Endothelial cell of umbilical vein (primary cell): ENCODE measurements around the gene C12orf42. TPM values are rescaled to one million over a fixed set of nuclear protein-coding genes. Genes with fewer than 3 reads are reported as not detected.

Experiments used
- BruUV-seq: library from RNA; stranded (reverse); fragments of 400-500 nt; replicated peaks from 2 replicates; lab custom pipeline; 2021; lab: Mats Ljungman, UMichigan
- CTCF ChIA-PET: fragments of 300-600, 350-600 bp; sonication (Branson Sonifier 250); formaldehyde crosslinking; loops from one replicate; lab custom pipeline; 2021; ENCODE audit warnings: antibody characterized with exemption, inconsistent platforms; lab: Charles Lee
- POLR2A ChIA-PET: fragments of 300-600, 350-600 bp; sonication (Branson Sonifier 250); formaldehyde crosslinking; loops from one replicate; lab custom pipeline; 2021; ENCODE audit warnings: antibody characterized with exemption, inconsistent platforms; lab: Charles Lee
- DNase-seq: peaks from one replicate; pipeline ENCODE4 v3.0.0-alpha.2; 2011; ENCODE audit warnings: low read depth, low spot score
- FAIRE-seq: peaks from 2 replicates; lab custom pipeline; 2011; peaks lifted over from hg19 to GRCh38; lab: Jason Lieb, UNC
- H2AFZ ChIP-seq: 2 replicates; pipeline ENCODE4 v1.6.0; 2012; ENCODE audit warnings: low read depth, low read length, control low read depth, inconsistent platforms
- H3K27ac ChIP-seq: 2 replicates; pipeline ENCODE4 v1.5.1; 2011; ENCODE audit warnings: low read depth, mild to moderate bottlenecking, control low read depth, low read length, moderate library complexity; ENCODE audit not compliant: insufficient read depth
- H3K27me3 ChIP-seq, 2 experiments: 2 replicates each; pipeline versions ENCODE4 v1.6.0 to v1.6.1; 2011; ENCODE audit warnings: low read length in 2 of 2, mixed read lengths in 1 of 2; ENCODE audit not compliant: control insufficient read depth in 2 of 2, insufficient read depth in 2 of 2
- H3K36me3 ChIP-seq, 2 experiments: 2 replicates in 1 of 2; 3 replicates in 1 of 2; pipeline ENCODE4 v1.5.1; 2011; ENCODE audit warnings: low read length in 2 of 2, mild to moderate bottlenecking in 1 of 2, moderate library complexity in 1 of 2; ENCODE audit not compliant: control insufficient read depth in 2 of 2, insufficient read depth in 2 of 2; ENCODE audit errors: extremely low read depth in 1 of 2
- H3K4me1 ChIP-seq: 3 replicates; pipeline ENCODE4 v1.5.1; 2011; ENCODE audit warnings: mild to moderate bottlenecking, low read length; ENCODE audit not compliant: control insufficient read depth, insufficient read depth; ENCODE audit errors: extremely low read depth
- H3K4me2 ChIP-seq: 2 replicates; pipeline ENCODE4 v1.6.1; 2011; ENCODE audit warnings: low read length, control low read depth, mixed read lengths; ENCODE audit not compliant: insufficient read depth
- H3K4me3 ChIP-seq, 3 experiments: fragments of 200-600 bp in 1 of 3; sonication (generic), shearing (Covaris generic) in 1 of 3; replicated peaks in 1 of 3; 2 replicates each; pipeline ENCODE4 v1.5.1; 2011 to 2016; ENCODE audit warnings: control low read depth in 3 of 3, low read length in 3 of 3, mild to moderate bottlenecking in 2 of 3, inconsistent platforms in 1 of 3, low read depth in 1 of 3, moderate library complexity in 1 of 3; ENCODE audit not compliant: insufficient read depth in 1 of 3
- H3K79me2 ChIP-seq: 2 replicates; pipeline ENCODE4 v1.6.0; 2012; ENCODE audit warnings: low read length, inconsistent platforms; ENCODE audit not compliant: control insufficient read depth, insufficient read depth
- H3K9ac ChIP-seq: replicated peaks from 2 replicates; pipeline ENCODE3; 2011; ENCODE audit warnings: low read length, control low read depth; ENCODE audit not compliant: insufficient read depth; ENCODE audit errors: extremely low read depth
- H3K9me1 ChIP-seq: replicated peaks from 3 replicates; pipeline ENCODE4 v1.6.0; 2011; ENCODE audit warnings: mild to moderate bottlenecking, low read length; ENCODE audit not compliant: control insufficient read depth, insufficient read depth; ENCODE audit errors: extremely low read depth
- H3K9me3 ChIP-seq: replicated peaks from 2 replicates; pipeline ENCODE4 v1.5.1; 2012; ENCODE audit warnings: low read length, inconsistent platforms; ENCODE audit not compliant: control insufficient read depth, insufficient read depth
- H4K20me1 ChIP-seq: replicated peaks from 2 replicates; pipeline ENCODE3; 2011; ENCODE audit warnings: mild to moderate bottlenecking, low read length; ENCODE audit not compliant: control insufficient read depth, insufficient read depth; ENCODE audit errors: extremely low read depth
- GATA2 ChIP-seq: IDR thresholded peaks from 2 replicates; pipeline ENCODE4 v1.7.0; 2011; ENCODE audit warnings: low read depth, mild to moderate bottlenecking, moderate library complexity, mixed read lengths, low read length; ENCODE audit not compliant: insufficient read length, insufficient read depth
- POLR2A ChIP-seq: IDR thresholded peaks from 2 replicates; pipeline ENCODE4 v1.6.1; 2012; ENCODE audit warnings: low read depth, mild to moderate bottlenecking, control low read depth, low read length
- POLR2AphosphoS5 ChIP-seq: IDR thresholded peaks from 2 replicates; pipeline ENCODE4 v1.6.1; 2012; ENCODE audit warnings: low read depth, mild to moderate bottlenecking, control low read depth, low read length, moderate library complexity; ENCODE audit not compliant: insufficient read depth
- dilution Hi-C: fragments of 300-500 bp; cut with MboI; formaldehyde crosslinking; loops from one replicate; pipeline ENCODE4 v1.15.0; 2019; ENCODE audit warnings: low sequenced_read_pairs; ENCODE audit not compliant: extremely low pct_ligation_motif_present
- intact Hi-C: fragments of 100-400 bp; cut with micrococcal nuclease; formaldehyde crosslinking; loops from one replicate; pipeline ENCODE4 v1.10.0; 2022
- polyA plus RNA-seq, 4 experiments: library from polyadenylated mRNA; depleted of rRNA in 3 of 4; stranded (reverse) in 3 of 4; unstranded in 1 of 4; fragments of >200 nt; gene quantifications; 2 replicates each; pipeline versions ENCODE4 v1.2.1 to v1.2.3, GENCODE V29; 2011 to 2012; ENCODE audit warnings: missing spikeins in 1 of 4
- total RNA-seq: library from RNA; stranded (reverse); gene quantifications from 2 replicates; pipeline ENCODE4 v1.2.3, GENCODE V29; 2021
- TF ChIP-seq, protein P1 (sequence below), 2 donors: IDR thresholded peaks; 1 replicate in 1 of 2; 2 replicates in 1 of 2; pipeline ENCODE4 v1.5.1; 2011; ENCODE audit warnings: low read length in 2 of 2, mild to moderate bottlenecking in 2 of 2, moderate library complexity in 2 of 2, control low read depth in 1 of 2, inconsistent platforms in 1 of 2, low read depth in 1 of 2; ENCODE audit not compliant: insufficient read depth in 1 of 2; ENCODE audit errors: extremely low read depth in 1 of 2

C12orf42 gene
- total and polyA plus RNA-seq, 2 donors (not counting 3 experiments of a cell fraction or from before 2014, with no cell fraction given), result not detected

DNA sequence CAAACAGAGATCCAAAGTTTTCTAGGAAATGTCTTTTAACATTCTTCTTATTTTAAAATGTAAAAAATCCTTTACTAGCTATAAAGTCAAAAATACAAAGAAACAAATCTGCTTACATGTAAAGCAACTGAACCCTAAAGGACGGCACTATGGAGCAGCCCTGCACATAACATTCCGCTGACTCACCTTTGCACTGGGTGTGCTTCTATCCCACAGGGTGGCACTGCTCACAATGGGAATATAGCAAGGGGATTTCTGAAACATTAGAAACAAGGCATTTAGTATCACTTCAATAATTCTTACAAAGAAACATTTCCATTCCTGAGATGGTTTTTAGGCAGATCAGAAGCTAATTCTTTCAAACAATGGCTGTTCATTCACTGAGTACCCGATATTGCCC lies 94.3 kb downstream of the C12orf42 start:
- CTCF ChIA-PET, result no interaction called here
- no peak overlapping the region for H3K4me2 ChIP-seq

DNA sequence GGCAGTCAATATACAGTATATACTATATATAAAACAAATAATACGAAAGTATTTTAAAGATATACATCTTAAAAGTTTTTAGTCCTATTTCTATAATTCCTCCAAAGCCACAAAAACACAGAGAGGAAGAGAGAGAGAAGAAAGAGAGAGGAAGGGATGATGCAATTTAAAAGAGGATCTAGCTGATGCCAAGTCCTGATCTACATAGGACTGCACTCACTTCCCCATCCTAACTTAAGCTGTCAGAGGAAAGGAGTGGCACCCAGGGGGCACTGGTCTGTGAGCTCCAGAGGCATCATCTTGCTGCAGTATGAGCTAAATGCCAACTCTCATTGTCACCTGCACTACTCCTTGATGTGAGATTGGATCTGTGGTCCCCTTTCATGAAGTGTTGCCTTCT lies 95.8 kb downstream of the C12orf42 start:
- intact Hi-C loops, result no loop called here

More for the DNA sequence above, 94.3 kb downstream of the C12orf42 start:
- POLR2A ChIA-PET, result no interaction called here
- Histone ChIP-seq H2AFZ (no peak overlapping the region), H3K4me3 (no peak overlapping the region), H3K4me1 (no peaks in the 10 kb centered on the region), H3K9ac (no peak overlapping the region), H3K9me3 (peaks cover 4% of the 10 kb centered on the region), H3K79me2 (no peaks in the 10 kb centered on the region), H3K36me3 (no peaks in the 10 kb centered on the region), H3K9me1 (no peaks in the 10 kb centered on the region), H4K20me1 (no peaks in the 10 kb centered on the region), H3K27ac (no peak overlapping the region), H3K27me3 (no peaks in the 10 kb centered on the region)
- no TSS peak for BruUV-seq
- intact Hi-C loops (no loop called here), dilution Hi-C loops (no loop called here)
- FAIRE-seq (no peak), DNase-seq (no peak)
- TF ChIP-seq, protein P1, sequence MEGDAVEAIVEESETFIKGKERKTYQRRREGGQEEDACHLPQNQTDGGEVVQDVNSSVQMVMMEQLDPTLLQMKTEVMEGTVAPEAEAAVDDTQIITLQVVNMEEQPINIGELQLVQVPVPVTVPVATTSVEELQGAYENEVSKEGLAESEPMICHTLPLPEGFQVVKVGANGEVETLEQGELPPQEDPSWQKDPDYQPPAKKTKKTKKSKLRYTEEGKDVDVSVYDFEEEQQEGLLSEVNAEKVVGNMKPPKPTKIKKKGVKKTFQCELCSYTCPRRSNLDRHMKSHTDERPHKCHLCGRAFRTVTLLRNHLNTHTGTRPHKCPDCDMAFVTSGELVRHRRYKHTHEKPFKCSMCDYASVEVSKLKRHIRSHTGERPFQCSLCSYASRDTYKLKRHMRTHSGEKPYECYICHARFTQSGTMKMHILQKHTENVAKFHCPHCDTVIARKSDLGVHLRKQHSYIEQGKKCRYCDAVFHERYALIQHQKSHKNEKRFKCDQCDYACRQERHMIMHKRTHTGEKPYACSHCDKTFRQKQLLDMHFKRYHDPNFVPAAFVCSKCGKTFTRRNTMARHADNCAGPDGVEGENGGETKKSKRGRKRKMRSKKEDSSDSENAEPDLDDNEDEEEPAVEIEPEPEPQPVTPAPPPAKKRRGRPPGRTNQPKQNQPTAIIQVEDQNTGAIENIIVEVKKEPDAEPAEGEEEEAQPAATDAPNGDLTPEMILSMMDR (IDR thresholded peaks at IDR 0.05; ENCODE audit: extremely low read depth in 1 of 2, insufficient read depth in 1 of 2, low read depth in 1 of 2, low read length in 2 of 2), result no peak

More for the DNA sequence above, 95.8 kb downstream of the C12orf42 start:
- H3K9me1 ChIP-seq, result no peaks in the 10 kb centered on the region
- CTCF ChIA-PET, result no interaction called here
- FAIRE-seq (no peak), DNase-seq (no peak)
- H3K9ac ChIP-seq, result no peak overlapping the region
- TF ChIP-seq GATA2 (no peak), POLR2AphosphoS5 (no peak), POLR2A (no peak)
- no peaks in the 10 kb centered on the region for H3K27me3 ChIP-seq
- peaks cover 5% of the 10 kb centered on the region for H3K9me3 ChIP-seq
- H3K27ac ChIP-seq, result no peak overlapping the region
- no peaks in the 10 kb centered on the region for H3K4me1 ChIP-seq
- no peaks in the 10 kb centered on the region for H4K20me1 ChIP-seq
- no peak overlapping the region for H3K4me2 ChIP-seq
- dilution Hi-C loops, result no loop called here
- BruUV-seq, result no TSS peak
- H3K79me2 ChIP-seq, result no peaks in the 10 kb centered on the region
- H3K4me3 ChIP-seq, result no peak overlapping the region
- H2AFZ ChIP-seq, result no peak overlapping the region
- H3K36me3 ChIP-seq, result no peaks in the 10 kb centered on the region
- POLR2A ChIA-PET, result no interaction called here
